Inferior parietal cortex (tissue), 1 donor: ENCODE measurements around the gene TNFRSF8.
A peak's percentile ranks its signal among the peaks of the same experiment; 100 is the strongest.

Source experiments
- DNase-seq: peaks from one replicate; pipeline ENCODE4 v3.0.0-alpha.2; 2016; ENCODE audit errors: extremely low spot score

TNFRSF8 gene

GRCh38 chr1:12155328-12155727 lies 92.2 kb downstream of the TNFRSF8 start:
- DNase-seq: no peak

- DNase-seq: no peak
Measured at GRCh38 chr1:12157366-12158231, 94.5 kb downstream of the TNFRSF8 start.

GRCh38 chr1:12158357-12159092 lies 95.4 kb downstream of the TNFRSF8 start:
- no peak for DNase-seq

GRCh38 chr1:12159816-12160215 lies 96.7 kb downstream of the TNFRSF8 start:
- DNase-seq: no peak

- DNase-seq: no peak
Measured at GRCh38 chr1:12161324-12161661, 98.2 kb downstream of the TNFRSF8 start.

- peak; percentile 63 for DNase-seq
Measured at GRCh38 chr1:12161662-12162458, 98.8 kb downstream of the TNFRSF8 start.

- no peak for DNase-seq
Measured at GRCh38 chr1:12162459-12163137, 99.5 kb downstream of the TNFRSF8 start.

- DNase-seq: no peak
Measured at GRCh38 chr1:12163210-12163609, 100.1 kb downstream of the TNFRSF8 start.

GRCh38 chr1:12164210-12164609 lies 101.1 kb downstream of the TNFRSF8 start:
- no peak for DNase-seq

GRCh38 chr1:12165342-12165741 lies 102.2 kb downstream of the TNFRSF8 start:
- DNase-seq: no peak

- DNase-seq: no peak
Measured at GRCh38 chr1:12166834-12167492, 103.9 kb downstream of the TNFRSF8 start, which contains the start of gene TNFRSF1B. TNFRSF1B (plus strand) TSS chr1:12166991; CDS start chr1:12167092, 101 bp downstream.

GRCh38 chr1:12167493-12168429 lies 104.7 kb downstream of the TNFRSF8 start:
- DNase-seq: no peak

GRCh38 chr1:12168451-12169160 lies 105.5 kb downstream of the TNFRSF8 start:
- DNase-seq: no peak

GRCh38 chr1:12169442-12170135 lies 106.5 kb downstream of the TNFRSF8 start:
- DNase-seq: no peak

- DNase-seq: no peak
Measured at GRCh38 chr1:12170263-12170671, 107.2 kb downstream of the TNFRSF8 start.

GRCh38 chr1:12171206-12172041 lies 108.3 kb downstream of the TNFRSF8 start:
- no peak for DNase-seq

- DNase-seq: no peak
Measured at GRCh38 chr1:12172042-12172851, 109.1 kb downstream of the TNFRSF8 start.
